Hippocampal formation (tissue), 2 donors: ENCODE measurements around the gene MICAL2.

Experiments
- DNase-seq, 2 donors: peaks; one replicate each; lab custom pipeline; 2025; lab: John Stamatoyannopoulos, UW

MICAL2 gene

DNA sequence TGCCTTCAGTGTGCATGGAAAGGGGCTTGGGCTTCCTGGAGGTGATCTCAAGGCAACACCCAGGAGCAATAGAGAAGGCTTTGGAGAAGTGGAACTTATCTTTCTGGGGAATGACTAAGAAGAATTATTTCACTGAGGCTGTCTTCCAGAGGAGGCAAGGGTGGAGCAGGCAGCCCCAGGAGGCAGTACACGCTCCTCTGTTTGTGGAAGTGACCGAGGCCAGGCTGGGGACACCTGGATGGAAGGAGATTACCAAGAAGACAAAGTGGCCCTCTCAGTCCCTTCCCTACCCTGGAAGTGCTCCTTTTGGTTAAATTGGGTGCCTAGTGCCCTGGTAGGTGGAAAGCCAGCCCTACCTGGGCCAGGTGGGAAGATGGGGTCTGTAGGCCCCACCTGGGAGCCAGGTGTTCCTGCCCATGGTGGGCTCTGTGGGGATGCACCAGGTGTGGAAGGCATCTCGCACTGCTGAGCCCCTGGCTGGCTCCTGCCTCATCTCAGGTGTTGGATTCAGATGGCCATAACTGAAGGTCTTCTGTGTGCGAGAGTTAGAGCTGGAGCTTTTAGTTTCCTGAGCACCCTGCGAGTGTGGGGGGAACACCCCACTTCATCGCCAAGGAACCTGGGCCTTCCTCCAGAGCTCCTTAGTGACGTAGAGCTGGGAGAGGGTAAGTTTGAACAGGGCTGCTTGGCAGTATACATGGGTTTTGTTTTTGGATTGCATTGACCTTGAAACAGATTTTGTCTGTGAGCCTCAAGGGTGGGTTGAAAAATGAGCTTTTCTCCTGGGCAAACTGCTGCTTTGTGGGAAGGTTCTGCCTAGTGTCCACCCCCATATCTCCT lies 46.1 kb downstream of the MICAL2 start:
- DNase-seq, result no peak

DNA sequence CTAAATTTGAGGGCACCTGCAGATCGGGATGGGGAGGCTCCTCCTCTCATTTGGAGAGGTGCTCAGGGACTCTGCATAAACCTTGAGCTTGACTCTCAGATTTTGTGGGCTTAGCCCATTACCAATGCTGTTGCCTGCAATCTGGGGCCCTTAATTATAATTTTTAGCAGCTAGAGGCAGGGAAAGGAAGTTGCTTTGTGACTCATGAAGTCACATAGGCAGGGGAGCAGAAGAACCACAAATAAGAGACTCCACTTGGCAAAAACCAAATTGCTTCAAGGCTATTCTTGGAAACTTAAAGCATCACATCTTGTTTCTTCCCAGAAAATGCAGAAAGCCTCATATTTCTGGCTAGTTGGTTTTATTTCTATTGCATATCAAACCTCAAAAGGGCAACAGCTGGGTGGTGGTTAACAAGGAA lies 46.9 kb downstream of the MICAL2 start:
- no peak for DNase-seq

DNA sequence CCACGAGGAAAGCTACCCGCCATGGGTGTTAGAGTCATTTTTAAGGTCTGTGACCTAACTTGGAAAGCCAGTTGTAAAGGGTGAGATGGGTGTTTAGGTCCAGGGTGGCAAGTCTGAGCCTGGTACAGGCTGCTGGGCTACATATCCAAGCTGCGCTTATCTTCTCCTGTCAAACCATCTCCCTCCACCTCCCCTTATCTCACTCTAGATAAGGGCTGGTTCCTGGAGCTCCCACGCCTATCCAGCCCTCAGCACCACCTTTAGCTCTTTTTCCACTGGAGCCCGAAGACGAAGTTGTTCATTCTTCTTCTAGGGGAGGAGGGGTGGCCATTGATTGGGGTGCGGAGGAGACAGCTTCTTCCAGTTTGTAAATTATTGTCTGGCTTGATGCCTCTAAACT lies 48.5 kb downstream of the MICAL2 start:
- no peak for DNase-seq

DNA sequence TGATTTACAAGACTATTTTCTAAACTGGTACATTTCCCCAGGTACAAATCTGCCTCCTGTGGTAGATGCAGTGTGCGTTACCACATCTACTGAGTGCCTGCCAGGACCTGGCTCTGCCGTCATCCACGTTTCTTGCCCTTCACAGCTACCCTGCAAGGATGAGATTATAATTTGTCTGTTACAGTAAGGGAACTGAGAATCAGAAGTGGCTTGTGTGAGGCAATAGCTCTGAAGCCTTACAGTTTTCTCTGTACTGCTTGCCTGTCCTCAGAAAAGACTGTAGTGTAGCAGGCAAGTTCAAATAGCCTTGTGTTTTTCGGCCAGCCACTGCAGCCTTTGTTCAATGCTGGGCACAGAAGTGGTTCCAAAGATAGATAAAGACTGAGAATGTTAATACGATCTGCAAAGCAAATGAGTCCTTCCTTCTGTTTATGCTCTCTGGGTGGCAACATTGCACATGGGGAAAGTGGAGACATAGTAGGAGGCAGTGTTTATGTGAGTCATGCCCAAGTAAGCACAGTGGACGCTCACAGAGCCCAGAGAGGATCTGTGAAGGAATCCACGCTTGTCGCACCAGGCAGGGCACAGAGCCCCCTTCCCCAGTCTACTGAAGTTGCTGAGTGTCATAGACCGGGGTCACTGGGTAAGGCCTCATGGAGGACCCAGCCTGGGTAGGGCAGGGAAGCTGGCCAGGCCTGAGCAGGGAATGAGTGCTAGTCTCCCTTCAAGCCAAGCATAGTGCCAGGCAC lies 49.1 kb downstream of the MICAL2 start:
- DNase-seq, result peak; percentile 52 to 75

DNA sequence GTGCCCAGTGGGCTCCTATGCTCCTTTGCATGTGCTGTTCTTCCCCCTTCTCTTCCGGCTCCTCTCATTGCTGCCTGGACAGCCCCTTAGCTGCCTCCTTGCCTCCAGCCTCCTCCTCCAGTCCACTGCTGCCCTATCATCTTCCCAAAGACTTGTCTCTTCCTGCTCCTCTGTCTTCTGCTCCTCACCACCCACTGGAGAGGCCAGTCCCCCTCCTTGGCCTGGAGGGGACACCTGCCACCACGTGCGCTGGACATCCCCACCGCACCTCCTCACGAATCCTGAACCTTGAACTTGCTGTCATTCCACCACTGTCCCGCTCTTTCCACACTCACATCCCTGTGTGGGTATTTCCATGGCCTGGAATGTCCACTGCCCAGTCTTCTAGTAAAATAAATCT lies 49.8 kb downstream of the MICAL2 start:
- DNase-seq, result no peak

DNA sequence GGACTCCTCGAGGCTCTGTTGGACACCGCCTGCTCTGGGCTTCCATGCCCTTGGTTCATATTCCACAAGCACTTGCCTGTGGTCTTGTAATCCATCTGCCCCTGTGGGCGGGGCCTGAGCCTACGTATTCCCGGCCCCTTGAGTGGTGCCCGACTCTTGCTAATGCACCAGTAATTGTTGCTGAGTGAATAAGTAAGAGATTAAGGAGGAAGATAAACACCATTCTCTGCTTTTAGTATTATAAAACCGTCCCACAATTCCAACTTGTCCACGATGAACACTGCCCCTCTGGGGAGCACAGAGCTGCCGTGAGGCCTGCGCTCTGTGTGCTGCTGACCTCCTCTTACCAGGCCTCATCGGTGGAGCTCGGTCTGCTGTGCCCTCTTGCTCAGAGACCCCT lies 50.3 kb downstream of the MICAL2 start:
- no peak for DNase-seq

DNA sequence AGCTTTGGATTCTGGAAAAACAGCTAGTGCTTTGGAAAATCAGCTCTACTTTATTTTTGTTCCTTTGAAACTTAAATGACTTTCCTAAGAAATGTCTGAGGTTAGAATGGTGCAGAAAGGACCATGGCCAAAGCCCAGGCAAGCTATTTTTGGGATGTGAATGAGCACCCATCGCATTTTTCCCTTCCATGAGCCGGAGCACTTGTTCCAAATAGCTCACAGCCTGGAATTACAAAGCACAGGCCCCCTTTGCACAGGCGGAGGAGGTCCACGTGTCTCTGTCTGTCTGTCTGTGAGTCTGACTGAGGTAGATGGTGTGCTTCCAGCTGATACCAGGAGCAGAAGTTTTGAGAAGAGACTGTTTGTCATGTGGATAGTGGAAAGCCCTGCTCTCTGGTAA lies 50.7 kb downstream of the MICAL2 start:
- DNase-seq, result no peak

DNA sequence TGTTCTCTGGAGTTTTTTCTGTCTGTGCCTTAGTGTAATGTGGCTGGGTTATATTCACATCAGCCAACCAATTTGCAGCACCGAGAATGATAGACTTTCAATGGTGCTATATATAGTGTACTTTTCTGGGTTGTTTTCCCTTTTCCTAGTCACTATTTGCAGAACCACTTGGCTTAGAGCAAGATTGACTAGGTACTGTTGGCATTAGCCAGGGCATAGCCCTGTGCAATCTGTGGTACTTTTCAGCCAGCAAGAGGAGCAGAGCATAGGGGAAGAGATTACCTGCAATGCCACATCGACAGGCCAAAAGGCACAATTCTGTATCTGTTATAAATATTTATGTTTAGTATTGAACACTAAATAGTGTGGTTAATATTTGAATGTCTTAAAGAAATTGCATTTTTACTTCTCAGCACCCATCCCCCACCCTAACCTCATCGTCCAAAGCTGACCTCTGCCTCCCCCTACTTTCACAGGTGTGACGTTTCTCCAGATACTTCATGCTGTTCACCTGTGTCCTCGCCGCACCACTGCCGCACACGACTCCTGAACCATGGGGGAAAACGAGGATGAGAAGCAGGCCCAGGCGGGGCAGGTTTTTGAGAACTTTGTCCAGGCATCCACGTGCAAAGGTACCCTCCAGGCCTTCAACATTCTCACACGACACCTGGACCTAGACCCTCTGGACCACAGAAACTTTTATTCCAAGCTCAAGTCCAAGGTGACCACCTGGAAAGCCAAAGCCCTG lies 51.4 kb downstream of the MICAL2 start:
- no peak for DNase-seq

DNA sequence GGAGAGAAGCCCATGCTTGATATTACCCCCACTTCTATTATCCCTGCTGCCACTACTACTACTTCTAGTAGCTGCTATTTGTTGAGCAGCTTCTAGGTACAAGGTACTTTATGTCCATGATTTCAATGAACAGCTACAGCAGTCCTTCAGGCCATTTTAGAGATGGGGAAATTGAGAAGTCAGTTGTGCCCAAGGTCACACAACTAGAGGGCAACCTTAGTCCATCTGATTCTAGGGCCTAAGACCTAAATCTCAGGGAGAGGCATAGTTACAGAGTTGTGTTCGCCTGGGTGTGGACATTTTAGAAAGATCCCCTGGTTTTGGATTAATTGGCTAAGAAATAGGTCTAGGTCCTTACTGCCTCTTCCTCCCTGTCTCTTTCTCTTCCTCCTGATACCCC lies 52.3 kb downstream of the MICAL2 start:
- no peak for DNase-seq

DNA sequence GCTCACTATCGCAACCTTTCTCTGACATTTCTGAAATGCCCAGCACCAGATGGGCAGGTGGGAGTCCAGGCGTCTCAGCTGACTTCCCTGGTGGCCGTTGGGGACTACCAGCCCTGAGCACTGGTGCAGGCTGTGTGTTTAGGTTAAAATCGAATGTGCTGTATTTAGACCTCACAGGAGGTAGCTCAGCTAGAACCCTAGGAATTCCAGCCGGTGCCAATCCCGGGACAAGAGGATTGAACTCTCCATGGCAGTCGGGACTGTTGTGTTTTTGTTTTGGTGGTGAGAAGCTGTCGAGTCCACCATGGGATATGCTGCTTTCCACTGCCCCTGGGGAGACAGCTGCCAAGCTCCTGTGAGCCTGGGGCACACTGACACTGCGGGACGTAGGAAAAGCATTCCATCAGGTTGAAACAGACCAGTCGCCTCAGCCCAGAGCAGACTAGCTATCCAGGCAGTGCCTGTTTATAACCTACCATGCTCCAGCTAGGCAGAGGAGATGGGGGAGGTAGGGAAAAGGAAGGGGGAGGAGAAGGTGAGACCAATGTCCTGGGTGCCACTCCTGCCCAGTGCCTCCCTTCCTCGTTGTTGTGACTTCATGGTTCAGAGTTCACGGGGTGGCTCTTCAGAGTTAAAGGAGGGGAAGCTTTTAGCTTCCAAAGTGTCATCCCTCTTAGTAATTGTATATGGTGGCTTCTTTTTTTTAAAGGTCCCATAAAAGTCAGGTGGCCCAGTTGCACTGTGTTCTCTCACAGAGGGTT lies 53.0 kb downstream of the MICAL2 start:
- DNase-seq, result no peak

DNA sequence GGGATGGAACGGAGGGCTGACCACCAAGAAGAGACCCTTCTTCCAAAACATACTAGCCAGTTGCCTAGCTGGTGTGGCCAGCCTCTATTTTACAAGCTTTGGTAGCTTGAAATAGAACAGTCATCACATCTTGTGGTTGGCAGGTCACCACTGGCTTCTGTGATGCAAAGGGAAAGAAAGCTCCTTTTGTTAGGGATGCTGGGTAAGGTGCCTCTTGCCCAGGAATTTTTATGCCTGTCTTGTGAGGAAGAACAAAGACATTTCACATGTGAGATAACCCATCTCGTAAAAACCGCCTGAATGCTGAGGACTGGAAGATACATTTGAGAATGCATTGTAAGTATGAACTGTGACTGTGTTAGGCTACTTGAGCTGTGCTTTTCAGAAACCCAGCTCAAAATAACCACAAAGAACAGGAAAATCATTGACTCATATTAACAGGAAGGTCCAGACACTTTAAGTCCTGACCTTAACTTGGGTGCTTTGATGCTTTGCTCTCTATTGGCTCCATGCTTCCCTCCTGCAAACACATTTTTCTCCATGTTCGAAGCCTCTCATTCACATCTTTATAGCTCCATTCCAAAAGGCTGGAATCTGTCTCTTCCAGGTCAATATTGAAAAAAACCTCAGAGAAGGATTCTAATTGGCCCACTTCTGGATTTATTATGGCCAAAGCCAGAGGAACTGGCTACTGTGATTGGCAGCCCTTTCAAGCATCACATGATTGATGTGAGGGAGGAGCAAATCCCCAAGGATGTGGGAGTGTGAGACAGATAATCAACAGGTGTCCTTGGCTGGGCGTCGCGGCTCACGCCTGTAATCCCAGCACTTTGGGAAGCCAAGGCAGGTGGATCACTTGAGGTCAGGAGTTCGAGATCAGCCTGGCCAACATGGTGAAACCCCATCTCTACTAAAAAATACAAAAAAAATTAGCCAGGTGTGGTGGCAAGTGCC lies 53.9 kb downstream of the MICAL2 start:
- DNase-seq, result no peak

DNA sequence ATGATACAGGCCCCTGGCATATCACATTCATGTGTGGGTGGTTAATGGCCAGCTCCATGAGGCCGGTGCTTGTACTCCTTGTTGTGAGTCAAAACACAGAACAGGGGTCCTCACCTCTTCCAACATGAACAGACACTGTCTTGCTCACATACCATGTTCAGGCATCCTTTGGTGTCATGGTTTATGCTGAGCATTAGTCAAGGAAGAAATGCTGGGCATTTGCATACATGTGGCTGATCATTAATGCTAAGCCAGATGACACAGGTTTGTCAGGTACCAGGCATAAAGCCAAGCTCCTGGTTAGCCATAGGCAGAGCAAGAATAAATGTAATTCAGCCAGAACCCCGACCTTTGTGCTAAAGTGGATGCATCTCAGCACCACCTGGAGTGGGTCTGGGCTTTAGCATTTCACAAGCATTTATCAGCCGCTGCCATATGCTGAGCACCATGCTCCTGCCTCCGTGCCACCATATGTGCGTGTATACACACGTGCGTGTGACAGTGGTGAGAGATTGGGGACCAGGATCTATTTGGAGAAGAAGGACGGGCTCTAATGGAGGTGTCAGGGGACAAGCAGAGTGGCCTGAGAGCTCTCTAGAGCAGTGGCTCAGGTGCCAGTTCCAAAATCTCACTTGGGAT lies 55.0 kb downstream of the MICAL2 start:
- DNase-seq, result no peak

DNA sequence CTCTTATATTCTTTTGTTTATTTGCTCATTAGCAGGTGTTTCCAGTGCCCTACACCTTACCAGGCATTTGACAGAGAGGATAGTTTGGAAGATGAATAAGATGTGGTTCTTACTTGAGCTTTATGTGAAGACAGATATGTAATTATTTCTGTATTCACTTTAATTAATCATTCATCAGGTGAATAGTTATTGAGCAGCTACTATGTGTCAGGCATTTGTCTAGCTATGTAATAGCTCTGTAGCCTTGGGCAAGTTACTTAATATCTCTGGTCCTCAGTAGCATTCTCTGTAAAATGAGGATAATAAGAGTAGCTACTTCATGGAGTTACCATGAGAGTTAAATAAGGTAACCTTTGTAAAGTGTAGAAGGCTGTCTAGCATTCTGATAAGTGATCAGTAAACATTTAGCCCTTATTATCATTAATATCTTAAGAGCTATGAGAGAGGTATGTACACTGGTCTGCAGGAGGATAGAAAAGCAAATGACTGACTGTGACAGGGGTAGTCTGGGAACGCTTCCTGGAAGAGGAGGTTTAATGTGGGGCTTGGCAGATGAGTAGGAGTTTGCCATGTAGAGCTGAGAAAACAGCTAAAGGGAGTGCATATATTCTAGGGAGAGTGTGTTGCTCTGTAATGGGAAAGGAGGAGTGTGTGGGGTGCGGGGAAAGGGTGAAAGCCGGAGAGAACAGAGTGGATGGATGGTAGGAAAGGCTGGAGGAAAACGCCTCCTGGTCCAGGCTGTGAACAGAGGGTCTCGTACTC lies 56.1 kb downstream of the MICAL2 start:
- DNase-seq, result no peak

DNA sequence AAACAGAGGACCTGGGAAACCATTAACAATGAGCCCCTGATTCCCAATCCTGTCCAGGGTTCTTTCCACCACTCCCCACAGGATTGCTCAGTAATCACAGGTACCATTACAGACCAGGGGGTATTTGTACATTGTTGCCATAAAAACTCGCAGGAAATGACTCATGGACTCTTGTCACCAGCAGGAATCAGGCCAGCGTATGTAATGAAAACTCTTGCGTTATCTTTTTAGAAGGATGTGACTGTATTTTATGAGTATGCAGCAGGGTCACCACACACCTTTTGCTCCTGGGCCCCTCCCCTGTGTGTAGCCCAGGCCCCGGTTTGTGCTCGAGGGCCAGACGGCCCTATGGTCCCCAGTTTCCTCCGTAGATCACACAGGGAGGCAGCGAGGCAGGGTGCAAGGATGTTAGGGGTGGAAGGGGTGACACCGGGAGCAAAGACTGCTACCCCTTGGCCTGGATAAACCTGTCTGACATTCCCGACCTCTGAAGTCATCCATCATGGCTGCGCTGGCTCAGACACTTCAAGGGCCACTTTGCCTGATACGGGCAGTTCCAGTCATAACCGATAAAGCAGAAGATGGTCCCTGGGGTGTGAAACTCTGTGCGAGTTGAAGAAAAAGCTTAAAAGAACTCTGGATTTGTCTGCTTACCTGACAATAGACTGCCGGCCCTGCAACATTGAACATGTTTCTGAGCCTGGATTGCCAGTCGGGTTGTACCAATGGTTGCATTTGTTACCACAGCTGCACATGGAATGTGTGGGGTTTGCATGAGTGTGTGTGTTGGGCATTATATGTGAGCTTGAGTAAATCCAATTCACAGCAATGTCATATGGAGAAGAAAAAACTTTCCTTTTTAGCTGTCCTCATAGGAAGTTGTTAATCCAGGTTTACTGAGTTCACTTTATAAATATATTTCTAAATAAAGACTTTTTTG lies 56.9 kb downstream of the MICAL2 start:
- no peak for DNase-seq

DNA sequence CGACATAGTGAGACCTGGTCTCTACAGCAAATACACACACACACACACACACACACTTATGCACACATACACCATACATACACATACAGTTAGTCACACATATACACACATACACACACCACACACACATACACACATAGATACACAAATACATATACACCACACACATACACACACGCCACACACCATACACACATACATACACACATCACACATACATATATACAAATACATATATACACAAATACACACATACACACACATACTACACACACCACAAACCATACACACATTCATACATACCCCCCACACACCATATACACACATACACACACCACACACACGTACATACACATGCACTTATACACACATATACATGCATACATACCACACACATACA lies 57.7 kb downstream of the MICAL2 start:
- DNase-seq, result no peak

DNA sequence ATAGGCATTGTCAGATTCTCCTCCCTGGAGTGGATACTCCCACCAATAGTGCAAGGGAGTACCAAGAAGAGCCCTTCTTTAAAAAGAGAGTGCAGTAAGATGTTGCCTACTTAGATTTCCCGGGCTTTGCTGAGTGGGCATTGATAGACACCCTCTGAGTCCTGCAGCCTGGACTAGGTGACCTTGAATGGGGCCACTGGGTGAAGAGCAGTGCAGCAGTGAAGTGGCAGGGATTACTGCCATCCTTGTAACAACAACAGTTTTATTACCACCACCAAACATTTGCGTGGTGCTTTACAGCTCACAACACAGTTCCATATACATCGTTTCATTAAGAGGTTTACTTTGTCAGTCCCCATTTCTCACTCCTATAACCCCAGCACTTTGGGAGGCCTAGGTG lies 59.4 kb downstream of the MICAL2 start:
- no peak for DNase-seq

DNA sequence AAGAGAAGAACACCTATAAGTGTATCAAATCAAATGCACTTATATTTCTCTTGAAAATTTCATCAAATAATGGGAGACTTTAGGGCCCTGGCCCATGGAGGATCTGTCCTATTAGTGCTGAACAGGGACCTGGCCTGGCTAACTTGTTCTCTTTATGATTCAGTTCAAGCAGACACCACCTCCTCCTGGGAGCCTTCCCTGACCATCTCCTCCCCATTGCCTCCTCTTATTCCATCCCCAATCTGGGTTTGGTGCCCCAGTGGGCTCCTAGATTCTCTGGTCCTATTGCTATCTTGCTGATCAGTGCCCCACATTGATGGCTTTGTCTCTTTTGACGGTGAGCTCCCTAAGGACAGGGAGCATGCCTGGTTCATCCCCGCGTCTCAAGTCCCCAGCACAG lies 60.1 kb downstream of the MICAL2 start:
- DNase-seq, result no peak

DNA sequence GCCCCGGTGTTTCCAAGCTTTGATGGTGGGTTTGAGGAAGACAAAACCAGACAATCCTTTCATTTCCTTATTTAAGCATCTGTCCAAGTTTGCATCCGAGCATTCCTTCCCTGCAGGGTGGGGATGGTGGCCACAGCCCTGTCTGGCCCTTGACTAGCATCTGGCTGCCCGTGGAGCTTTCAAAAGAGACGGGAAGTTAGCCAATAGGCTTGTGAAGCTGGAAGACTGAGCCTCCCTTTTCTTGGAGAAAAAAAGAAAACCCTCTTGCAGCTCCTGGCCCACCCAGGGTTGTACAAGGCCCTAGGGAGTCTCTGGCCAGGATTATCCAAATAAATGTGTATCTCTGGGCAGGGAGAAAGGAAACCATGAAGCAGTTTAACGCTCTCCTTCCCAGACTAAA lies 60.6 kb downstream of the MICAL2 start:
- no peak for DNase-seq
